GM21619 (cell line): ENCODE results near the gene LINC00237.

Experiments used
- ATAC-seq: cut with Tn5 transposase; IDR thresholded peaks from one replicate; pipeline ENCODE4 v1.9.1; 2021; ENCODE audit not compliant: unreplicated experiment

Gene LINC00237

GRCh38 chr20:21106171-21107017 lies at the start of gene LINC00237:
Gene LINC00237 (minus strand): TSS chr20:21106358.
- ATAC-seq, result no peak

GRCh38 chr20:21155268-21155667 lies 49.1 kb upstream of the LINC00237 start:
- no peak for ATAC-seq

- no peak for ATAC-seq
Measured at GRCh38 chr20:21154692-21155091, 48.5 kb upstream of the LINC00237 start.

GRCh38 chr20:21151791-21152190 lies 45.6 kb upstream of the LINC00237 start:
- no peak for ATAC-seq

- no peak for ATAC-seq
Measured at GRCh38 chr20:21149344-21149743, 43.2 kb upstream of the LINC00237 start.

- no peak for ATAC-seq
Measured at GRCh38 chr20:21147593-21147992, 41.4 kb upstream of the LINC00237 start.

- no peak for ATAC-seq
Measured at GRCh38 chr20:21146215-21146614, 40.1 kb upstream of the LINC00237 start.

- ATAC-seq, result no peak
Measured at GRCh38 chr20:21145424-21145823, 39.3 kb upstream of the LINC00237 start.

- ATAC-seq, result no peak
Measured at GRCh38 chr20:21143194-21143890, 37.2 kb upstream of the LINC00237 start.

GRCh38 chr20:21141825-21142224 lies 35.7 kb upstream of the LINC00237 start:
- ATAC-seq, result no peak

- ATAC-seq, result no peak
Measured at GRCh38 chr20:21139881-21140566, 33.9 kb upstream of the LINC00237 start.

GRCh38 chr20:21137078-21137477 lies 30.9 kb upstream of the LINC00237 start:
- no peak for ATAC-seq

- no peak for ATAC-seq
Measured at GRCh38 chr20:21136015-21136732, 30.0 kb upstream of the LINC00237 start.

GRCh38 chr20:21134883-21135493 lies 28.8 kb upstream of the LINC00237 start:
- no peak for ATAC-seq

GRCh38 chr20:21133917-21134622 lies 27.9 kb upstream of the LINC00237 start:
- no peak for ATAC-seq

GRCh38 chr20:21133404-21133803 lies 27.2 kb upstream of the LINC00237 start:
- no peak for ATAC-seq

- ATAC-seq, result no peak
Measured at GRCh38 chr20:21129861-21130260, 23.7 kb upstream of the LINC00237 start.

GRCh38 chr20:21127201-21127981 lies 21.2 kb upstream of the LINC00237 start:
- no peak for ATAC-seq

- no peak for ATAC-seq
Measured at GRCh38 chr20:21126581-21126870, 20.4 kb upstream of the LINC00237 start.
